Left colon (tissue), 2 donors: ENCODE results near the gene ATXN7L1. TPM values are rescaled to one million over a fixed set of nuclear protein-coding genes. Genes with fewer than 3 reads are reported as not detected.

Experiments used
- ATAC-seq: fragments of 200-7000 bp; cut with Tn5 transposase; one replicate; pipeline ENCODE4 v1.9.1; 2020; ENCODE audit warnings: mild to moderate bottlenecking, moderate library complexity
- DNase-seq, 2 donors: peaks; one replicate each; pipeline ENCODE4 v3.0.0-alpha.2; 2020
- intact Hi-C, 2 donors: fragments of 100-400 bp; cut with DNase I in 1 of 2; cut with micrococcal nuclease in 1 of 2; formaldehyde crosslinking; loops; one replicate each; pipeline versions ENCODE4 v1.11.2 to v1.14.0; 2022; cut with DNase I, micrococcal nuclease
- long read RNA-seq: library from polyadenylated mRNA; unstranded; transcript quantifications from one replicate; pipeline ENCODE4 v2.0.0, GENCODE V29; 2021
- total RNA-seq, 2 donors: library from RNA; stranded (reverse); fragmentation: NEBNext Ultra II Directional; extraction: Animal tissue kit (Norgen Biotek cat#: 25700); gene quantifications; one replicate each; pipeline ENCODE4 v1.2.1, GENCODE V29; 2021
- donor health status: DM: no; HTN: no; CAD: no.
- donor health status: DM: yes; HTN: yes; CAD: no.

Gene ATXN7L1
- 10 to 100 TPM; 19.6 to 22.1 TPM for total RNA-seq
- long read RNA-seq, partial matches to known transcripts = 1 of 7 reads
- long read RNA-seq, other reads (novel, unspliced or antisense) = 5 of 7 reads

- DNase-seq (peak; percentile 94 to 97), ATAC-seq (peak; percentile 85)
- intact Hi-C loops = loop anchor here in 1 of 2 donors (5.0 kb wide), 1 partner anchor 136 kb away; no protein-coding TSS in a partner anchor
Measured at GRCh38 chr7:105876091-105876963, at the start of gene ATXN7L1. ATXN7L1 (minus strand) TSS chr7:105876599; CDS start chr7:105876558, 41 bp downstream.

- ATAC-seq (peak; percentile 31), DNase-seq (no peak)
- intact Hi-C loops = no loop called here
Measured at GRCh38 chr7:105926131-105926530, 49.7 kb upstream of the ATXN7L1 start.

- intact Hi-C loops = no loop called here
- DNase-seq = no peak
- no peak for ATAC-seq
Measured at GRCh38 chr7:105924945-105925344, 48.5 kb upstream of the ATXN7L1 start.

- intact Hi-C loops = no loop called here
- no peak for ATAC-seq
- DNase-seq = no peak
Measured at GRCh38 chr7:105920766-105921165, 44.4 kb upstream of the ATXN7L1 start.

- ATAC-seq (peak; percentile 74), DNase-seq (no peak)
- intact Hi-C loops = no loop called here
Measured at GRCh38 chr7:105917659-105918058, 41.3 kb upstream of the ATXN7L1 start.

GRCh38 chr7:105916603-105917002 lies 40.2 kb upstream of the ATXN7L1 start:
- intact Hi-C loops = no loop called here
- ATAC-seq = no peak
- no peak for DNase-seq

GRCh38 chr7:105913947-105914346 lies 37.5 kb upstream of the ATXN7L1 start:
- DNase-seq (no peak), ATAC-seq (no peak)

GRCh38 chr7:105911961-105912575 lies 35.7 kb upstream of the ATXN7L1 start:
- DNase-seq (no peak), ATAC-seq (no peak)
- intact Hi-C loops = no loop called here

More at GRCh38 chr7:105913947-105914346, 37.5 kb upstream of the ATXN7L1 start:
- intact Hi-C loops = no loop called here

- intact Hi-C loops = no loop called here
- no peak for DNase-seq
- ATAC-seq = no peak
Measured at GRCh38 chr7:105910172-105910571, 33.8 kb upstream of the ATXN7L1 start.

- ATAC-seq = no peak
- intact Hi-C loops = no loop called here
- DNase-seq = no peak
Measured at GRCh38 chr7:105909742-105910141, 33.3 kb upstream of the ATXN7L1 start.

- ATAC-seq (no peak), DNase-seq (no peak)
- intact Hi-C loops = no loop called here
Measured at GRCh38 chr7:105907129-105907846, 30.9 kb upstream of the ATXN7L1 start.

- intact Hi-C loops = no loop called here
- DNase-seq = no peak
- no peak for ATAC-seq
Measured at GRCh38 chr7:105906695-105907094, 30.3 kb upstream of the ATXN7L1 start.

- intact Hi-C loops = no loop called here
- DNase-seq = no peak
- ATAC-seq = no peak
Measured at GRCh38 chr7:105905910-105906568, 29.6 kb upstream of the ATXN7L1 start.

- DNase-seq (no peak), ATAC-seq (no peak)
- intact Hi-C loops = no loop called here
Measured at GRCh38 chr7:105905209-105905909, 29.0 kb upstream of the ATXN7L1 start.

- DNase-seq (no peak), ATAC-seq (no peak)
- intact Hi-C loops = no loop called here
Measured at GRCh38 chr7:105904064-105904463, 27.7 kb upstream of the ATXN7L1 start.

- intact Hi-C loops = no loop called here
- DNase-seq (no peak), ATAC-seq (no peak)
Measured at GRCh38 chr7:105902325-105902911, 26.0 kb upstream of the ATXN7L1 start.

- intact Hi-C loops = no loop called here
- ATAC-seq (peak; percentile 78), DNase-seq (no peak)
Measured at GRCh38 chr7:105897999-105898398, 21.6 kb upstream of the ATXN7L1 start.

GRCh38 chr7:105896407-105896911 lies 20.1 kb upstream of the ATXN7L1 start:
- DNase-seq (peak; percentile 53 to 70), ATAC-seq (peak; percentile 90)
- intact Hi-C loops = no loop called here
